Transverse colon (tissue), 4 donors: ENCODE measurements around the gene CERT1. TPM values are rescaled to one million over a fixed set of nuclear protein-coding genes. Genes with fewer than 3 reads are reported as not detected.

ENCODE experiments used
- DNase-seq: peaks from one replicate; pipeline ENCODE4 v3.0.0-alpha.2; 2019
- H3K27ac ChIP-seq, 4 donors: fragments of 200-600 bp; sonication (generic); 2 replicates each; pipeline ENCODE4 v1.5.1; 2016 to 2018; ENCODE audit warnings: inconsistent platforms in 4 of 4
- H3K27me3 ChIP-seq: fragments of 200-600 bp; sonication (generic); 2 replicates; pipeline ENCODE4 v1.5.1; 2017; ENCODE audit warnings: inconsistent platforms
- H3K36me3 ChIP-seq, 4 donors: fragments of 200-600 bp; sonication (generic); 2 replicates each; pipeline ENCODE4 v1.5.1; 2017 to 2019; ENCODE audit warnings: inconsistent platforms in 4 of 4
- H3K4me1 ChIP-seq, 4 donors: fragments of 200-600 bp; sonication (generic); 2 replicates each; pipeline ENCODE4 v1.5.1; 2017 to 2020; ENCODE audit warnings: inconsistent platforms in 4 of 4
- H3K4me3 ChIP-seq, 4 donors: fragments of 200-600 bp; sonication (generic); 1 replicate in 1 of 4; 2 replicates in 3 of 4; pipeline versions ENCODE4 v1.5.1 to v1.6.1; 2017 to 2019; ENCODE audit warnings: inconsistent platforms in 4 of 4
- H3K9me3 ChIP-seq, 2 donors: fragments of 200-600 bp; sonication (generic); 2 replicates each; pipeline ENCODE4 v1.5.1; 2017 to 2019; ENCODE audit warnings: inconsistent platforms in 2 of 2
- CTCF ChIP-seq, 5 experiments: fragments of 200-600 bp in 3 of 5; fragments of 450-650 bp in 2 of 5; sonication (generic) in 3 of 5; IDR thresholded peaks; 1 replicate in 2 of 5; 2 replicates in 3 of 5; pipeline ENCODE4 v1.5.1; 2016 to 2017; ENCODE audit warnings: antibody characterized with exemption in 5 of 5, inconsistent platforms in 3 of 5, mild to moderate bottlenecking in 2 of 5, moderate library complexity in 1 of 5
- EP300 ChIP-seq: sonication (generic); formaldehyde crosslinking; IDR thresholded peaks from one replicate; pipeline ENCODE4 v1.6.1; 2017; ENCODE audit warnings: antibody characterized with exemption, low read depth
- POLR2A ChIP-seq: fragments of 450-650 bp; IDR thresholded peaks from one replicate; pipeline ENCODE4 v1.6.1; 2016; ENCODE audit warnings: antibody characterized with exemption, mild to moderate bottlenecking, moderate library complexity
- POLR2AphosphoS5 ChIP-seq, 3 donors: sonication (generic); formaldehyde crosslinking; IDR thresholded peaks; one replicate each; pipeline ENCODE4 v1.6.1; 2016; ENCODE audit warnings: antibody characterized with exemption in 3 of 3
- WGBS, 2 donors: methylation state at CpG; one replicate each; pipeline ENCODE4 v1.1.5; 2018; ENCODE audit warnings: low coverage in 1 of 2; 5-methylcytosine and 5-hydroxymethylcytosine counted together
- in situ Hi-C, 4 donors: fragments of 200-750 bp; cut with MboI; loops; one replicate each; pipeline versions ENCODE4 v1.15.0 to v1.15.1; 2017; ENCODE audit warnings: low sequenced_read_pairs in 3 of 4, low pct_ligation_motif_present in 1 of 4, low pct_unique_long_range_greater_than_20kb in 1 of 4
- intact Hi-C: fragments of 100-400 bp; cut with DNase I; formaldehyde crosslinking; loops from one replicate; pipeline ENCODE4 v1.15.1; 2023; ENCODE audit warnings: low total_unique reads
- total RNA-seq, 4 donors: library from RNA; depleted of rRNA; stranded (reverse); fragments of >200 nt; gene quantifications; one replicate each; pipeline ENCODE4 v1.1.0, GENCODE V29; 2016

Gene CERT1
- total RNA-seq, 4 donors from 2014 or later, result 33.2 to 59.5 (median 39.4) TPM

GRCh38 chr5:75481024-75481423, 30.4 kb downstream of the CERT1 start:
- intact Hi-C loops, result no loop called here
- WGBS, 2 donors, result 89 to 96% methylated on average over 4 of the region's 4 CpGs

GRCh38 chr5:75475364-75475763, 36.1 kb downstream of the CERT1 start:
- intact Hi-C loops, result no loop called here

More at GRCh38 chr5:75481024-75481423, 30.4 kb downstream of the CERT1 start:
- no peak for DNase-seq
- Histone ChIP-seq H3K4me1 (no peaks in the 10 kb centered on the region), H3K27me3 (no peaks in the 10 kb centered on the region), H3K9me3 (peaks cover 0 to 8% of the 10 kb centered on the region in 2 donors), H3K27ac (no peak overlapping the region), H3K36me3 (no peaks in the 10 kb centered on the region), H3K4me3 (no peak overlapping the region)
- in situ Hi-C loops, result no loop called here
- no peak for TF ChIP-seq POLR2AphosphoS5 (IDR thresholded peaks at IDR 0.05)
- no peak for TF ChIP-seq POLR2A
- no peak for TF ChIP-seq CTCF (IDR thresholded peaks at IDR 0.05)

GRCh38 chr5:75473463-75473862, 38.0 kb downstream of the CERT1 start:
- DNase-seq, result no peak
- in situ Hi-C loops (no loop called here), intact Hi-C loops (no loop called here)
- peaks cover 0 to 4% (median 0%) of the 10 kb centered on the region in 4 donors for H3K4me1 ChIP-seq
- 64 to 74% methylated on average over 2 of the region's 2 CpGs for WGBS, 2 donors
- H3K9me3 ChIP-seq, result peaks cover 10 to 20% of the 10 kb centered on the region in 2 donors
- peaks cover 0 to 6% (median 0%) of the 10 kb centered on the region in 4 donors for H3K36me3 ChIP-seq
- no peak for TF ChIP-seq CTCF (IDR thresholded peaks at IDR 0.05)
- no peak for TF ChIP-seq EP300
- no peak for TF ChIP-seq POLR2A
- no peak for TF ChIP-seq POLR2AphosphoS5 (IDR thresholded peaks at IDR 0.05)
- no peaks in the 10 kb centered on the region for H3K27me3 ChIP-seq
- H3K4me3 ChIP-seq, result no peak overlapping the region
- H3K27ac ChIP-seq, result no peak overlapping the region

More at GRCh38 chr5:75475364-75475763, 36.1 kb downstream of the CERT1 start:
- in situ Hi-C loops, result no loop called here
- no peak overlapping the region for H3K4me3 ChIP-seq
- H3K27ac ChIP-seq, result no peak overlapping the region
- no peak for DNase-seq
- 86 to 92% methylated on average over 4 of the region's 4 CpGs for WGBS, 2 donors
- H3K4me1 ChIP-seq, result peaks cover 0 to 4% (median 0%) of the 10 kb centered on the region in 4 donors
- H3K9me3 ChIP-seq, result peaks cover 0 to 4% of the 10 kb centered on the region in 2 donors
- TF ChIP-seq EP300 (no peak), POLR2A (no peak), POLR2AphosphoS5 (IDR thresholded peaks at IDR 0.05) (no peak), CTCF (IDR thresholded peaks at IDR 0.05) (no peak)
- H3K36me3 ChIP-seq, result peaks cover 0 to 5% (median 0%) of the 10 kb centered on the region in 4 donors
- H3K27me3 ChIP-seq, result no peaks in the 10 kb centered on the region

GRCh38 chr5:75472973-75473372, 38.5 kb downstream of the CERT1 start:
- TF ChIP-seq POLR2A, result no peak
- 100% methylated on average over 1 of the region's 1 CpG for WGBS, 2 donors
- DNase-seq, result no peak
- peaks cover 10 to 20% of the 10 kb centered on the region in 2 donors for H3K9me3 ChIP-seq
- in situ Hi-C loops (no loop called here), intact Hi-C loops (no loop called here)
- H3K36me3 ChIP-seq, result peaks cover 0 to 6% (median 0%) of the 10 kb centered on the region in 4 donors
- H3K27me3 ChIP-seq, result no peaks in the 10 kb centered on the region
- H3K27ac ChIP-seq, result no peak overlapping the region
- no peak overlapping the region for H3K4me3 ChIP-seq
- peaks cover 0 to 4% (median 0%) of the 10 kb centered on the region in 4 donors for H3K4me1 ChIP-seq

- WGBS, 2 donors, result 97 to 100% methylated on average over 1 to 2 of the region's 2 CpGs
- Histone ChIP-seq H3K27ac (no peak overlapping the region), H3K4me1 (peaks cover 0 to 4% (median 0%) of the 10 kb centered on the region in 4 donors), H3K9me3 (peaks cover 10 to 20% of the 10 kb centered on the region in 2 donors), H3K36me3 (peaks cover 0 to 6% (median 0%) of the 10 kb centered on the region in 4 donors), H3K27me3 (no peaks in the 10 kb centered on the region), H3K4me3 (no peak overlapping the region)
- intact Hi-C loops (no loop called here), in situ Hi-C loops (no loop called here)
- TF ChIP-seq POLR2A (no peak), POLR2AphosphoS5 (IDR thresholded peaks at IDR 0.05) (no peak), EP300 (no peak), CTCF (IDR thresholded peaks at IDR 0.05) (no peak)
- no peak for DNase-seq
Observed at GRCh38 chr5:75471193-75471592, 40.2 kb downstream of the CERT1 start.
